Left renal cortex interstitium (tissue), 4 donors: ENCODE data around the gene SESN1. TPM values are rescaled to one million over a fixed set of nuclear protein-coding genes. Genes with fewer than 3 reads are reported as not detected.

Experiments used
- DNase-seq, 4 donors: peaks; one replicate each; pipeline ENCODE4 v3.0.0-alpha.2; 2013; ENCODE audit warnings: low read depth in 4 of 4, low spot score in 2 of 4, missing footprints in 1 of 4
- polyA plus RNA-seq, 4 donors: library from polyadenylated mRNA; unstranded; fragments of 120-200 nt; gene quantifications; one replicate each; pipeline ENCODE4 v1.2.1, GENCODE V29; 2013; ENCODE audit not compliant: insufficient read length in 4 of 4

Gene SESN1
- polyA plus RNA-seq, 4 donors, result 22.8 to 29.0 (median 25.3) TPM

DNA sequence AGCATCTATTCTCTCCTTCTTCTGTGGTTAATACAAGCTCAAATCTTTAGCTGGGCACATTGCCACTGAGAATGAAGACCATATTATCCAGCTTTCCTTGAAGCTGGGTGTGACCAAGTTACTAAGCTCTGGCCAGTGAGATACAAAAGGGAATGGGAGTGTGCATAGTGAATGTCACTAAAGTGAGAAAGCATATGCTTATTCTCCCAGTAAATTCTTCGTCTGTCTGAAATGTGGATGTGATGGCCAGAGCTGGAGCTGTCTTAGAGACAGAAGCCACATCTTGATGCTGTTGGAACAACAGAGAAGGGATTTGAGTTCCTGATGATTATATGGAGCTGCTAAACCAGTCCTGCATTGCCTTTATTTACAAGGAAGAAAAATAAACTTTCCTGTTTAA, 60.1 kb downstream of the SESN1 start:
- DNase-seq, result no peak

DNA sequence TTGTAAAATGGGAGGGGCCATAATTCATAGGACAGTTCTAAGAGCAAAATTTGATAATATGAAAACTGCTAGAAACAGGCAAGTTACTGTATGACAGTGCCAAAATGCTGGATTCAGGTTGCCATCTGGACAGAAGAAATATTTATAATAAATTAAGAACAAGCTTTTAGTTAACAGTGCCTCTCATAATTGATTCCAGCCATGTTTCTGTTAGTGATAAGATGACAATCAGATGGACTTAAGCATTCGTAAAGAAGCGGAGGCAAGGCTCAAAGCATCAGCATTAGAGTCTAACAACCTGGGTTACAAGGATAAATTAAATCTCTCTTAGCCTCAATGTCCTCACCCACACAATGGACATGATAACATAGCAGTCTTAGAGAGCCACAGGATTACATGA, 61.0 kb downstream of the SESN1 start:
- DNase-seq, result no peak

DNA sequence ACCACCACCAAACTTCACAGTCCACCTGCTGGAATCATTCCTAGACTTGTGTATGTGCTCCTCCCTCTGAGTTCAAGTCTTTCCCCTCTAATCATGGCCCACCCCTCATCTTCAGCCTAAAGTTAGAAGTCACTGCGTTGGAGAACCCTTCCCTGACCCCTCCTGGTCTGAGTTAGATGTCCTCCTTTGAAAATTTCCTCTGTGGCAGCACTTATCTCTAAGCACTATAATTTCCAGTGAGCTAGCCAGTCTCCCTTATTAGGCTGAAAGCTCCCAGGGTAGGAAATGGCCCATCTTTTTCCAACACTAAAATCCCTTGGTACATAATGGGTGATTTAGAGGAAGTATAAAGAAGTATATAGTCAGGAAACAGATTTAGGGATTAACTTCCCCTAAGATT, 63.2 kb downstream of the SESN1 start:
- no peak for DNase-seq

- no peak for DNase-seq
These were observed 65.3 kb downstream of the SESN1 start for GRCh38 chr6:109029313-109029712.

DNA sequence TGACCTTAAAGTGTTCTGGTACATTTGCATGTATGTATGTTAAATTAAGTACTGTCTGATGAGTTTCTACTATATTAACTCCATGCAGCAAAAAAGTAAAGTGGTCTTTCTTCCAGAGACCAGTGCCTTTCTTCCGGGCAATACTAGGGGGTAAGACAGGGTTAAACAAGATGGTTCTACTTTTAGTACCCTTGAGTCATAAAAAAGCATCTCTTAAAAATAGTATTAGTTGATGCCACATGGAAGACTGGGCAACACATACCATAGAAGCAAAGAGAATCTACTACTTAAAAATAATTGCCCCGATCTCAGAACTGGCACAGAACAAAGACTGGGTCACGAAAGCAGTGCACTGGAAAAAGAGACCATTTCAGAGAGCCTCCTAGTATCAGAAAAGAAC, 66.2 kb downstream of the SESN1 start:
- no peak for DNase-seq

DNA sequence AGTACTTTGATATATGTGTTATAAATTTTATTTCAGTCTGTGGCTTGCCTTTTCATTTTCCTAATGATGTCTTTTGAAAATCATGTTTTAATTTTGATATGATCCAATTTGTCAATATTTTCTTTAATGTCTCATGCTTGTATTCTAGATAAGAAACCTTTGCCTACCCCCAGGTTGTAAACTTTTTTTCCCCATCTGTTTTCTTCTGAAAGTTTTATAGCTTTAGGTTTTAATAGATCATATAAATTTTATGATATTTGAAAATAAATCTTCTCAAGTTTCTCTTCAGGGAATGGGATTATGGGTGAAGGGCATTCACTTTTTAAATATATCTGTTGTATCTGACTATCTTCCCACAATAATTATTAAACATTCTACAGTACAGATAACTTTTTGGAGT, 66.7 kb downstream of the SESN1 start:
- DNase-seq, result no peak

- DNase-seq, result no peak
These were observed 69.0 kb downstream of the SESN1 start for GRCh38 chr6:109025639-109026038.

GRCh38 chr6:109024784-109025183, 69.9 kb downstream of the SESN1 start:
- DNase-seq, result no peak

DNA sequence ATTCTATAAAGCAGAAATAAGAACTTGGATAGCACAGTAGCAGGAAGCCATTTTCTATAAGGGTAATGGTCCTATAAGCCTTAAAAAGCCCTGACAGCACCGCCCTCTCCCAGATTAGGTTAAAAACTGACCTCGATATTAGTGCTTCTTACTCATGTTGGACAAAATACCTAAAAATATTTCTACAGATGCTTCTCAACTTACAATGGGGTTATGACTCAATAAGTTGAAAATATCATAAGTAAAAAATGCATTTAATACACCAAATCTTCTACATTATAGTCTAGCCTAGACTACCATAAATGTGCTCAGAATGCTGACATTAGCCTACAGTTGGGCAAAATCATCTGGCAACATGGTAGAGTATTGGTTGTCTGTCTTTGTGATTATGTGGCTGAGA, 70.3 kb downstream of the SESN1 start:
- DNase-seq, result no peak

GRCh38 chr6:109023356-109023925, 71.2 kb downstream of the SESN1 start:
- DNase-seq, result no peak

DNA sequence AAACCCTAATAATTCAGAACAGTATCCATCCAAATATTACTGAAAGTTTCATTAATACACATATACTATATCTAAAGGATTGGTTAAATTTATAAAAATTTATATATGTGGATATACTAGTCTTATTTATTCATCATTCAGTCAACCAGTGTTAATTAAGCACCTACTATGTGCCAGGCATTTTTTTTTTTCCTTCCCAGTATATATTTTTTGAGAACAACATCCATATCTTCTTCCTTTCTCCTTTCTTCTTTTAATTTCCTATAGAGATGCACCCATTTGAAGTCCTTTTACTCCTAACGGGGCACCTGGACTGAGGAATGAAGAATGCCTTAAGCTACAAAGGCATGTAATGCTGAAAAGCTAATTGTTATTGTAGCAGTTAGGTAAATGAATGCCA, 72.8 kb downstream of the SESN1 start:
- DNase-seq, result no peak

GRCh38 chr6:109019911-109020310, 74.7 kb downstream of the SESN1 start:
- DNase-seq, result no peak

- DNase-seq, result no peak
These were observed 79.5 kb downstream of the SESN1 start for GRCh38 chr6:109015176-109015575.

GRCh38 chr6:109014606-109015005, 80.0 kb downstream of the SESN1 start:
- no peak for DNase-seq

DNA sequence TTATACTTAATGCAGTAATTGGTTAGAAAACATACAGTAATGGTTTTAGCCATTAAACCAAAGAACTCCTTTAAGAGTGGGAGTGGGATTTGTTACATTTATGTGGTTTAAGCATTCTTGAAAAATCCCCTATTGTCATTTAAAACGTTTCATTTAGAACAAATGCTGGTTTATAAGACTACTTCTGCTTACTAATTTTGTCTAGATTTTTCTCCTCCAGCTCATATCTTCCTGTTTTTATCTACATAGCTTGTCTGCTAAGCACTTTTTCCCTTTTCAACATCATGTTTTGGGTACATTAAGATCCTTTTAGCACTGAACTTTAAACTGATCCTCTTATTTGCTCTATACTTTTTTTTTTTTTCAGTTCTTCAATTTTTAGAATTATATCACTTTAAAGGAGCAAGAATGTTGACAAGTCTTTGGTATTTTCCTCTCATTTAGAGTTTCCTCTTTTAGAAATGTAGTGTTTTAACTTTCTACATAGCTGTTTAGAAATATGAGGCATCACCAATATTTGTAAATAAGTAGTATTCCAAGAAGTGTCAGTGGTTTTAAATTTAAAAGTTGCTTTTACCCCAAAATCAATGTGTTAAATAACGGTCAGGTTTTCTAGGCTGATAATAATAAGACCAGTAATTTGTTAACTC, 80.9 kb downstream of the SESN1 start:
- no peak for DNase-seq

DNA sequence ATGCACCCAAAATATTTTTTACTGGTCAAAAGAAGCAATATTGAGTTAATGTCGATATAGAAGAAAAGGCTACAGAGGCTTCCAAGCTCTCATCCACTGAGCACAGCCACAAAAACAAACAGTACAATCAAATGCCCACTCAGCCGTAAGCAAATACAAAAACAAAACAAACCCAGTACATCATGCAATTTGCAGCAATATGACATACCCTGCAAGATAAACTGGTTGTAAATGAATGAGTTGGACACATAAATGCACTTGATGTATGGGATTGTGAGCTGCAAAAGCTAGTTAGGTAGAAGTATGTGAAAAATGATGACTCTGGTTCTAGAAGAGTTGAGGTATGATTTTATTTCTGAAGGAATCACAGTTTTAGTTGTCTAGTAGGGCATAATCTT, 83.9 kb downstream of the SESN1 start:
- DNase-seq, result no peak

GRCh38 chr6:109009962-109010704, 84.5 kb downstream of the SESN1 start:
- DNase-seq, result no peak

- DNase-seq, result peak; percentile 71 to 87 (median 80)
These were observed 85.2 kb downstream of the SESN1 start for GRCh38 chr6:109009236-109009961.

GRCh38 chr6:109008537-109009235, 86.0 kb downstream of the SESN1 start:
- DNase-seq, result peak; percentile 32 to 70 (median 43)

DNA sequence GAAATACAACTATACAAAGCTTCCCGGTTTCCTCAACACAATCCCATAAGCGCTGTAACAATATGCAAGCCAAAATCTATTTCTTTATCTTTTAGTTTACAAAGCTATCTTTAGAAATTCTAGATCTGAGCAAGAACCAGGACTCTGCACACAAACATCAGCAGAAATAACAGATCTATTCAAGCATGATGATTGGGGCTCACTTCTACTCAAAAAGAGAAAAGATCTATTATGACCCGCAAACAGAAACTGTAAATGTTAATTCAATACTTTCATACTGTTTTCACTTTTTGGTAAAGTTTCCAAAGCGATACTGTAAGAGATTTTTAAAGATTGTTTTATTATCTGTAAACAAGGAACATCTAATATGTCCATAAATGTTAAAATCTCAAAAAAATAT, 86.6 kb downstream of the SESN1 start:
- DNase-seq, result no peak

- no peak for DNase-seq
These were observed 87.1 kb downstream of the SESN1 start for GRCh38 chr6:109007521-109007920.
